HK-2 (cell line): ENCODE results near the gene EPHB6.
A peak's percentile ranks its signal among the peaks of the same experiment; 100 is the strongest.

Experiments used
- DNase-seq: peaks from one replicate; pipeline ENCODE4 v3.0.0-alpha.2; 2018; ENCODE audit not compliant: unreplicated experiment

The EPHB6 gene

GRCh38 chr7:142876991-142877910, 22.4 kb downstream of the EPHB6 start:
- no peak for DNase-seq

GRCh38 chr7:142878315-142878714, 23.4 kb downstream of the EPHB6 start:
- no peak for DNase-seq

- no peak for DNase-seq
Measured at GRCh38 chr7:142879060-142879459, 24.2 kb downstream of the EPHB6 start.

- DNase-seq: peak; percentile 31
Measured at GRCh38 chr7:142880876-142881505, 26.1 kb downstream of the EPHB6 start.

DNA sequence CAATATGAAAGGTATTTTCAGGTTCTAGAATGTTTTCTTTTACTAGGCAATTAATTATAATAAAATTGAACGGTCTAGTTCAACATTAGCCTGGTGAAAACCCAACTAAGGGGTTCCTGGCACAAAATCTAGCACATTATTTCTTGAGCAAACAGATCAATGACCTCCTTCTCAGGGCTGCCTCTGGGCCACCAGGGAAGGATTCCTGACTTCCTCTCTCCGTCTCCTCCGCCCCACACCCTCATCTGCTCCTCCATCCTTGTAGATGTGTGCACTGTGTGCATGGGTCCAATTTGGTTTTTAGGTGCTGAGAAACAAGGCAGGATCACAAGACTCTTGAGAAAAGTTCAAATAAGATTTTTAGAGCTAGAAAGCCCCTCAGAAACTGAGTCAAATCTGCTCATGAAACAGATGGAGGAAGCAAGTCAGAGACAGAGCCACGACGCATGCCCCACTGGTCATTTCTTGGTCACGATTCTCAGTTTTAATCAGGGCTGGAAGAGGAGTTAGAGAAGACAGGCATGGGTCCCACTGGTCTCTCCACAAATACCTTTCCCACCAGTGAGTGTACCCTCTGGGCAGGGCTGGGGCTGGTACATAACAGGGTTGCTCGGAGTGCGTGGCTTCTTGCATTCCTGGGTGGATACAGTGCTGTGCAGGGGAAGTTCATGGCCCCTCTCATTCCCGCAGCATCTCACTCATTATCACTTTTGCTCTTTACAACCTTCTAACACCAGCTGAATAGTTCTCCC, 26.9 kb downstream of the EPHB6 start:
- DNase-seq: no peak

DNA sequence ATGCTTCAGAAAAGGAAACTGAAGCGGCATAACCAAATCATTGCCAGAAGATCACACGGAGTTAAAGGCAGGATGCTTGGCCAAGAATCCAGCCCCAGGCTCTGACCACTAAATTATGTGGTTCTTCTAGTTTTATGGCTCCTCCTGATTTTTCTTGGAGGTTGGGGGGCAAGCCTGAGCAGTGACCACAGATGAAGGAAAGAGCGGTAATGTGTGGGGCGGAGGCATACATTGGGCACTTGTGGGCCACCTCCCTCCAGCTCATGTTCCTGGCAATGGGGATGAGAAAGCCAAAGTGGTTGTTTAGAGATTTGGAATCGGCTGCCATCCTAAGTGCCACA, 27.4 kb downstream of the EPHB6 start:
- DNase-seq: no peak

- DNase-seq: no peak
Measured at GRCh38 chr7:142883145-142883544, 28.3 kb downstream of the EPHB6 start.

- no peak for DNase-seq
Measured at GRCh38 chr7:142883571-142884285, 28.9 kb downstream of the EPHB6 start.

DNA sequence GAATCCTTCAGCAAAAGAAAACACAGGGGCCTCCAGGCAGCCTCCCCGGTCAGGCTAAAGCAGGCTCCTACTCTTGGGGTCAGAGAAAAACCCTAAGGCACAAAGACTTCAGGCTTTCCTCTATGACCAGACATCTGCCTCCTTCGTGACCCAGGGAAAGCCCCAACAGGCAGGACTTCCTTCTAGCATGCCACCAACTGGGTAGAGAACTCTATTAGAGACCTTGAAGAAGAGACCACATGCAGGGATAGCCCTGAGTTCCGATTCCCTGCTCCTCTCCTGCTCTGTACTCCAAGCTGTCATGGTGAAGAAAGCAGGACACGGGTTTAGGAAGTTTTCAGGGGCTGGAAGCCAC, 29.4 kb downstream of the EPHB6 start:
- DNase-seq: no peak

- DNase-seq: no peak
Measured at GRCh38 chr7:142885311-142886230, 30.7 kb downstream of the EPHB6 start, which contains the start of gene TRPV6. Gene TRPV6, minus strand, starts transcription at chr7:142885745.

- no peak for DNase-seq
Measured at GRCh38 chr7:142886866-142887265, 32.0 kb downstream of the EPHB6 start.

GRCh38 chr7:142887282-142888015, 32.6 kb downstream of the EPHB6 start:
- no peak for DNase-seq

GRCh38 chr7:142889816-142890215, 34.9 kb downstream of the EPHB6 start:
- no peak for DNase-seq

DNA sequence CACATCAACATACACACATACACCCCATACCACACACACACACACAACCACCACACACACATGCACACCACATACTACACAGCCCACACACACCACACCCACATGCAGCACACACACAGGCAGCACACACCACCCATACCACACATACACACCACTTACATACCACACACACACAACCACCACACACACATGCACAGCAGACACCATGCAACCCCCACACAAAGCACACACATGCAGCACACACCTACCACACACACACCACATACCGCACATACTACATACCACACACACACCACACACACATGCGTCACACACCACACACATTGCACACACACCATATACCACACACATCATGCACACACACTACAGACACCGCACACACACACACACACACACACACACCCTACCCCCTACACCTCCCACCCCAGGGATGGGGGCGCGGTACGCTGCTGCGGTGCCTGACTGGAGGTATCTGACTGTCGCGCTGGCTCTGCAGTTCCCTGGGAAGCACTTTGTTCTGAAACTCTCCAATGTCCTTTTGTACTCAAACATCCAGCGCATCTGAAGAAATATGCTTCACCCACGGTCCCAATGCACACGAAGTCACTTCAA, 36.1 kb downstream of the EPHB6 start:
- DNase-seq: no peak

DNA sequence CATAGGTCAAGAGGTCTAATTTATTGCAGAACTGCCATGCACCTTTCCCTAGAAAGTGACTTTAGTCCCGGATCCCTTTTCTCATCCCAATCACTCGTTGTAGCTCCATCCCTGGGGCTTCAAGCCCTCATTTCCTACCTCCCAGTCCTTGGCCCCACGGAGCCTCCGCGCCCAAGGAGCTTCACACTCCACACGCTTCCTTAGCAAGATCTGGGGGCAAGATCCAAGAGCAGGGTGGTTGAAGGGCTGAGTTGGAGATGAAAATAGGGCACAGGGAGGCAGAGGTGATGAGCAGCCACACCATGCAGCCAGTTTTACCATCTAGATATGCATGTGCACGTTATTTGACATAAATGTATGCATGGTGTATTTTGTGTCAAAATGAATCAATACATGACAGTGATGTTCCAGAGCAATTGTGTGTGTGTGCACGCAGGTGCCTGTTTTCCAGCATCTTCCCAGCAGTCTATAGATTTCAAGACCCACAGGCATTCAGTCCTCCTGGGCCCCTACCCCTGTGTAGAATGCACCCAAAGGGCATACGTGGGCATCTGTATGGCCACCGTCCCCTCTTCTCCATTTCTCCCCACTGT, 36.7 kb downstream of the EPHB6 start:
- DNase-seq: no peak

DNA sequence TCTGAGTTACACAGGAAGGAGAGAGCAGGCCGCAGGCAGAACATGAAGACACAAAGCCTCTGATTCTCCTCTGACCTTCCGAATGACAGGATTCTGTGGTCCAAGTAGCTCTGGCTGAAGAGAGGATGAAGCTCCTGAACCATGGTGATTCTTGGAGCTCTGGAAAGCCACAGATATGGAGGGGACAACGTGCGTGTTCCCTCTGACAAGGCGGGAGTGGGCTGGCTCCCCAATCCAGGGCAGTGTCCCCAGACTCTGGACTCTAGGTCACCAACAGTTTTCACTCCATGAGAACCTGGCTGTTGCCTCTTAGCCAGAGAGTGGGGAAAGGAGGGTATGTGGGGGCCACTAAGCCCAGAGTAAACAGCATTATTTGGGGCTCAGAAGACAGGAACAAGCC, 38.1 kb downstream of the EPHB6 start:
- DNase-seq: no peak

GRCh38 chr7:142894112-142894984, 39.5 kb downstream of the EPHB6 start:
- no peak for DNase-seq

DNA sequence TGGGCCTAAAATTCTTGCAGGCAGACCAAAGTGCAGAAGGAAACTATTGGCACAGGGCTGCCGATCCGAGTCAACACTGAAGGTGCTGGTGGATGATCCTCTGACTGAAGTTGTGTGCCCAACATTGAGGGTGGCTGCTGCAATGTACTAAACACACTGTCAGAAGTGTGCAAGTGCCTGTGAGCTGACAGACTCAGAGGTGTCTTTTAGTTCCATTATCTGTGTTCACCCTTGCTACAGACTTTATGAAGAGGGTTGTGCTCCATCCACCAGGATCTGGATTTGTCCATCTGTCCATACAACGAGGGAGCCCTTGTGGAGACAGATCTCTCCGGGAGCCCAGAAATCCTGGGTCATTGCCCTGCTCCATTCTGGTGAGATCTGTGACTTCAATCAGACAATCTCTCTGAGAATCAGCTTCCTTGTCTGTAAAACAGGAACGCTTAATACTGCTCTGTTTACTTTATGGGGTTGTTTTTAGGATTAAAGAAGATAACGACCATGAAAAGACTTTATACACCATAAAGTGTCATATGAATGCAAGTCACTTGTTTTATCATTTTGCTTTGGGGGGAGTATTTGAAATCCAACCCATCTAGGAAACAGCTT, 40.2 kb downstream of the EPHB6 start:
- DNase-seq: no peak
